OCI-LY7 (cell line): ENCODE results near the gene KIAA1671. TPM values are rescaled to one million over a fixed set of nuclear protein-coding genes. Genes with fewer than 3 reads are reported as not detected.

Experiments
- BruUV-seq: library from RNA; stranded (reverse); fragments of 400-500 nt; replicated peaks from 2 replicates; lab custom pipeline; 2021; lab: Mats Ljungman, UMichigan
- CTCF ChIA-PET: fragments of 300-600 bp; sonication (Branson Sonifier 250); formaldehyde crosslinking; loops from one replicate; lab custom pipeline; 2022; ENCODE audit warnings: antibody characterized with exemption; ENCODE audit not compliant: unreplicated experiment; lab: Charles Lee
- POLR2A ChIA-PET: fragments of 300-600 bp; sonication (Branson Sonifier 250); formaldehyde crosslinking; loops from one replicate; lab custom pipeline; 2022; ENCODE audit warnings: antibody characterized with exemption; lab: Charles Lee
- DNase-seq: peaks from one replicate; pipeline ENCODE4 v3.0.0-alpha.2; 2015; ENCODE audit warnings: low spot score
- H2AFZ ChIP-seq: fragments of 200-600 bp; sonication (generic), shearing (Covaris generic); 2 replicates; pipeline ENCODE4 v1.6.1; 2014; ENCODE audit warnings: mild to moderate bottlenecking, antibody characterized with exemption, low read length, moderate library complexity
- H3K27ac ChIP-seq: fragments of 200-600 bp; sonication (generic); 2 replicates; pipeline ENCODE4 v1.5.1; 2014; ENCODE audit warnings: mixed run types, low read depth, mild to moderate bottlenecking, moderate library complexity, low read length, inconsistent platforms; ENCODE audit not compliant: poor library complexity, severe bottlenecking
- H3K36me3 ChIP-seq: fragments of 200-600 bp; sonication (generic); 2 replicates; pipeline ENCODE4 v1.6.1; 2014; ENCODE audit warnings: mild to moderate bottlenecking, antibody characterized with exemption, low read length, moderate library complexity, mixed read lengths; ENCODE audit not compliant: insufficient read depth
- H3K4me1 ChIP-seq: fragments of 200-600 bp; sonication (generic); 2 replicates; pipeline ENCODE4 v1.5.1; 2014; ENCODE audit warnings: mild to moderate bottlenecking, low read length; ENCODE audit not compliant: insufficient read depth, poor library complexity, severe bottlenecking
- H3K4me2 ChIP-seq: fragments of 200-600 bp; sonication (generic); 2 replicates; pipeline ENCODE4 v1.6.1; 2014; ENCODE audit warnings: mild to moderate bottlenecking, low read length
- H3K4me3 ChIP-seq: fragments of 200-600 bp; sonication (generic); 2 replicates; pipeline ENCODE4 v1.5.1; 2014; ENCODE audit warnings: mild to moderate bottlenecking, low read depth, low read length; ENCODE audit not compliant: poor library complexity, severe bottlenecking
- H3K79me2 ChIP-seq: fragments of 200-600 bp; sonication (generic); 2 replicates; pipeline ENCODE4 v1.6.1; 2016; ENCODE audit warnings: low read depth, mild to moderate bottlenecking, low read length, moderate library complexity, mixed read lengths; ENCODE audit not compliant: insufficient read depth
- H3K9me2 ChIP-seq: fragments of 200-600 bp; sonication (generic); 2 replicates; pipeline ENCODE4 v1.6.1; 2016; ENCODE audit warnings: mild to moderate bottlenecking, low read length, mixed read lengths; ENCODE audit not compliant: insufficient read depth
- H3K9me3 ChIP-seq: fragments of 200-600 bp; sonication (generic); 2 replicates; pipeline ENCODE4 v1.6.1; 2014; ENCODE audit warnings: mild to moderate bottlenecking, mixed run types, low read length, mixed read lengths
- H4K20me1 ChIP-seq: fragments of 200-600 bp; sonication (generic); 2 replicates; pipeline ENCODE4 v1.6.1; 2014; ENCODE audit warnings: mild to moderate bottlenecking, antibody characterized with exemption, low read length, moderate library complexity, mixed read lengths; ENCODE audit not compliant: insufficient read depth
- EZH2phosphoT487 ChIP-seq: fragments of 200-600 bp; sonication (generic); IDR thresholded peaks from 2 replicates; pipeline ENCODE4 v1.6.1; 2018; ENCODE audit warnings: low read depth, borderline replicate concordance, mild to moderate bottlenecking, mixed run types, antibody characterized with exemption, low read length, moderate library complexity, mixed read lengths
- intact Hi-C: fragments of 100-400 bp; cut with micrococcal nuclease; formaldehyde crosslinking; loops from one replicate; pipeline ENCODE4 v1.10.0; 2022; ENCODE audit not compliant: unreplicated experiment
- total RNA-seq, 2 experiments: library from RNA; depleted of rRNA in 1 of 2; stranded (reverse); fragments of >200 nt in 1 of 2; shearing (Covaris generic) in 1 of 2; gene quantifications; 2 replicates each; pipeline ENCODE4 v1.2.3, GENCODE V29; 2014 to 2022
- TF ChIP-seq, protein P1 (sequence below): fragments of 200-600 bp; sonication (generic); conservative IDR thresholded peaks from 2 replicates; pipeline ENCODE4 v1.5.1; 2014; ENCODE audit warnings: mild to moderate bottlenecking, antibody characterized with exemption, low read length, moderate library complexity, mixed read lengths

KIAA1671 gene
- total RNA-seq, 2 experiments from 2014 or later: not detected

DNA sequence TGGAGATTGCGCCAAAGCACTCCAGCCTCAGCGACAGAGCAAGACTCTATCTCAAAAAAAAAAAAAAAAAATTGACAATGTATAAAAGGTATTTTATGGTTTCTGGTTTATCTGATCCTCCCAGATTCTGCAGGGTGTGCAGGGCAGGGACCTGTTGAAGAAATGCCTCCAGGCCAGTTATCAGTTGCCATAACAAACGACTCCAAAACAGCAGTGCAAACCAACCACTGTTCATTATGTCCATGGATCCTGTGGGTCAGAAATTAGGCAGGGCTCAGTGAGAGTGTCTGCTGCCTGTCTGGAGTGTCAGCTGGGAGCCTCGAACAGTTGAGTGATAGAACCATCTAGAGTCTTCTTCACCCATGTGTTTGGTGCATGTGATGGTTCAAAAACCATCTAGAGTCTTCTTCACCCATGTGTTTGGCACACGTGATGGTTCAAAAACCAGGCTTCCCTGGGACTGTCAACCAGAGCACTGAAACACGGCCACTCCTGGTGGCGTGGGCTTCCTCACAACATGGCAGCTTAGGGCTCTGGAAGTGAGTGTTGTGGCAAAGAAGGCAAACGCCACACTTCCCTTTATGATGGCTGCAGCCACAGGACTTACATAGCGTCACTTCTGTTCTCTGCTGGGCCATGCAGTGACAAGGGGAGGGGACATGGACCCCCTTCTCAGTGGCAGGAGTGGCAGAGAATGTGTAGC, 132.0 kb downstream of the KIAA1671 start:
- no peak for TF ChIP-seq EZH2phosphoT487
- TF ChIP-seq, protein P1, sequence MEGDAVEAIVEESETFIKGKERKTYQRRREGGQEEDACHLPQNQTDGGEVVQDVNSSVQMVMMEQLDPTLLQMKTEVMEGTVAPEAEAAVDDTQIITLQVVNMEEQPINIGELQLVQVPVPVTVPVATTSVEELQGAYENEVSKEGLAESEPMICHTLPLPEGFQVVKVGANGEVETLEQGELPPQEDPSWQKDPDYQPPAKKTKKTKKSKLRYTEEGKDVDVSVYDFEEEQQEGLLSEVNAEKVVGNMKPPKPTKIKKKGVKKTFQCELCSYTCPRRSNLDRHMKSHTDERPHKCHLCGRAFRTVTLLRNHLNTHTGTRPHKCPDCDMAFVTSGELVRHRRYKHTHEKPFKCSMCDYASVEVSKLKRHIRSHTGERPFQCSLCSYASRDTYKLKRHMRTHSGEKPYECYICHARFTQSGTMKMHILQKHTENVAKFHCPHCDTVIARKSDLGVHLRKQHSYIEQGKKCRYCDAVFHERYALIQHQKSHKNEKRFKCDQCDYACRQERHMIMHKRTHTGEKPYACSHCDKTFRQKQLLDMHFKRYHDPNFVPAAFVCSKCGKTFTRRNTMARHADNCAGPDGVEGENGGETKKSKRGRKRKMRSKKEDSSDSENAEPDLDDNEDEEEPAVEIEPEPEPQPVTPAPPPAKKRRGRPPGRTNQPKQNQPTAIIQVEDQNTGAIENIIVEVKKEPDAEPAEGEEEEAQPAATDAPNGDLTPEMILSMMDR: no peak
- BruUV-seq: no TSS peak
- Histone ChIP-seq H3K9me2 (no peaks in the 10 kb centered on the region), H3K4me1 (peaks cover 9% of the 10 kb centered on the region), H3K4me3 (no peak overlapping the region), H3K4me2 (no peak overlapping the region), H3K9me3 (no peaks in the 10 kb centered on the region), H3K79me2 (no peaks in the 10 kb centered on the region), H3K36me3 (no peaks in the 10 kb centered on the region), H2AFZ (no peak overlapping the region), H3K27ac (no peak overlapping the region), H4K20me1 (no peaks in the 10 kb centered on the region)
- intact Hi-C loops: loop anchor here (10.0 kb wide), 1 partner anchor 250 kb away; no protein-coding TSS in a partner anchor
- ChIA-PET CTCF (no interaction called here), POLR2A (no interaction called here)
- no peak for DNase-seq

DNA sequence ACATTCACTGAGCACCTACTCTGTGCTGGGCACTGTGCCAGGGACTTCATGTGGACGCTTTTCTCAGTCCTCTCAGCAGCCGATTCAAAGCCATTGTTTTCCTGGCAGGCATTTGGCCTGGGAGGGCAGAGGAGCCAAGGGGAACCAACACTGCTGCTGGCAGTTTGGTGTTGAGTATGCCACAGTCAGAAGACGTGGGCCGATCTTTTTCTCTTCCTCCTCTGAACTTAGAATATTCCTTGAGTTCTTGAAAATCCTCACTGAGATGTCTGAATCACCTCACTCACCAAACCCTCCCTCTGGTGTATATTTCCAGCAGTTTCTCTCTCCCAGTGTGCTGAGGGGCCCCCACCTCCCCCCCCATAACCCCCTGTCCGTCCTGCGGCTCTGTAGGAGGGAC, 132.6 kb downstream of the KIAA1671 start:
- Histone ChIP-seq H3K9me3 (no peaks in the 10 kb centered on the region), H2AFZ (no peak overlapping the region), H3K79me2 (no peaks in the 10 kb centered on the region), H3K36me3 (no peaks in the 10 kb centered on the region), H3K4me1 (peaks cover 9% of the 10 kb centered on the region), H3K4me3 (no peak overlapping the region), H3K9me2 (no peaks in the 10 kb centered on the region), H3K27ac (no peak overlapping the region), H4K20me1 (no peaks in the 10 kb centered on the region), H3K4me2 (no peak overlapping the region)
- DNase-seq: no peak
- intact Hi-C loops: loop anchor here (10.0 kb wide), 1 partner anchor 250 kb away; no protein-coding TSS in a partner anchor
- TF ChIP-seq, protein P1: no peak
- TF ChIP-seq EZH2phosphoT487: no peak
- CTCF ChIA-PET: no interaction called here
- POLR2A ChIA-PET: no interaction called here
- no TSS peak for BruUV-seq
